Ishikawa (cell line): ENCODE results near the gene ORMDL2.

Source experiments
- EGR1 ChIP-seq: IDR thresholded peaks from 2 replicates; pipeline ENCODE4 v1.6.1; 2012
- EP300 ChIP-seq: IDR thresholded peaks from 2 replicates; pipeline ENCODE4 v1.6.1; 2012; ENCODE audit warnings: borderline replicate concordance
- FOXM1 ChIP-seq: IDR thresholded peaks from 2 replicates; pipeline ENCODE4 v1.6.1; 2012; ENCODE audit warnings: low read depth, borderline replicate concordance
- NFIC ChIP-seq: IDR thresholded peaks from 2 replicates; pipeline ENCODE4 v1.6.1; 2012
- TAF1 ChIP-seq: IDR thresholded peaks from 2 replicates; pipeline ENCODE4 v1.6.1; 2012; ENCODE audit warnings: low read depth, mild to moderate bottlenecking
- TEAD4 ChIP-seq: IDR thresholded peaks from 2 replicates; pipeline ENCODE4 v1.6.1; 2012
- YY1 ChIP-seq: IDR thresholded peaks from 2 replicates; pipeline ENCODE4 v1.6.1; 2012; ENCODE audit warnings: low read depth
- TF ChIP-seq, protein P1 (sequence below): IDR thresholded peaks from 2 replicates; pipeline ENCODE4 v1.6.1; 2012

DNA sequence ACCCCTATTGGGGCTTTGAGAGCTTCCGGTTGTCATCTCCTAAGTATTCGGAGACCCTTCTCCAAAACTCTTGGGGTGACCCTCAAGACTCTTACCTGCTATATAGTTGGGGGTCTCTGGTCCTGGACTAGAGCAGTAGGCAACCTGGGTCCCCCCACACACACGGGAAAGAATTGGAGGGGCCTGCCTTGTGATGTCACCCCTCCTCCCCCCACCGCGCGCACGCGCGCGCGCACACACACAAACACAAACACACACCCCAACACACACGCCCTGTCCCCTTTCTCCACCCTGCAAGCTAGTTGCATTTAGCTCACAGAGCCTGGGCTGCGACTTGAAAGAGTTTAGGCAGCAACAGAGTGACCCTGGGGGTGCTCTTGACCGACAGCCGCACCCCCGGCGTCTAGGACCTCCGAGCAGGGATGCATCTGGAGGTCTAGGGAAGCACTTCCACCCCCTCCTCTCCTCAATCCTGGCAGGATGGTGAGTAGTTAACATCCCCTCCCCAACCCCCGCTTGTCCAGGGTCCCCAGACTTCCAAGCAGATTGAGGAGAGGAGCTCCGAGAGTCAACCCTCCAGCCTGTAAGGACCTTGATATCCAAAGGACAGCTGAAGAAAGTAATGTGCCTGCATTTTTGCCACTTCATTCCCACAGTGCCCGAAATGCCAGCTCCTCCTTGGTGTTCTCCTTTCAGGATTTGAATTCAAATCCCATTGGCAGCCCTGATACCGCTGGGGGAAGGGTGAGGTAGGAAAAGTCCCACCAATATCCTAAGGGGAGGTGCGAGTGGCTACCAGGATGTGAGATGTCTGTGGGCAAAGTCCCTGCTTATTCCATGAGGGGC lies 13.0 kb downstream of the ORMDL2 start:
- TF ChIP-seq EGR1 (no peak), TEAD4 (no peak), EP300 (peak; percentile 31; the same call in 1 of the 2 replicates), FOXM1 (no peak), TAF1 (peak; percentile 4; the same call in 1 of the 2 replicates), NFIC (no peak), YY1 (no peak)
- TF ChIP-seq, protein P1, sequence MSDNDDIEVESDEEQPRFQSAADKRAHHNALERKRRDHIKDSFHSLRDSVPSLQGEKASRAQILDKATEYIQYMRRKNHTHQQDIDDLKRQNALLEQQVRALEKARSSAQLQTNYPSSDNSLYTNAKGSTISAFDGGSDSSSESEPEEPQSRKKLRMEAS = peak; percentile 57; the same call in 1 of the 2 replicates
